CD14-positive monocyte (primary cell): ENCODE measurements around the gene HOXA5. TPM values are rescaled to one million over a fixed set of nuclear protein-coding genes. Genes with fewer than 3 reads are reported as not detected.

Source experiments
- DNase-seq, 3 donors: peaks; one replicate each; pipeline ENCODE4 v3.0.0-alpha.2; 2011 to 2022
- H2AFZ ChIP-seq: 2 replicates; pipeline ENCODE4 v1.6.0; 2012; ENCODE audit warnings: mild to moderate bottlenecking, low read depth, low read length, inconsistent platforms; ENCODE audit not compliant: insufficient read depth, poor library complexity, severe bottlenecking
- H3K27ac ChIP-seq, 2 donors: 1 replicate in 1 of 2; 2 replicates in 1 of 2; pipeline ENCODE4 v1.5.1; 2012 to 2013; ENCODE audit warnings: low read length in 2 of 2, control low read depth in 1 of 2, inconsistent platforms in 1 of 2, low read depth in 1 of 2, mild to moderate bottlenecking in 1 of 2
- H3K27me3 ChIP-seq, 2 donors: one replicate each; pipeline versions ENCODE4 v1.6.0 to v1.6.1; 2011 to 2013; ENCODE audit warnings: low read length in 2 of 2; ENCODE audit not compliant: control insufficient read depth in 2 of 2, insufficient read depth in 2 of 2
- H3K36me3 ChIP-seq, 2 donors: replicated peaks in 1 of 2; 1 replicate in 1 of 2; 2 replicates in 1 of 2; pipeline versions ENCODE4 v1.5.1 to v1.6.1; 2012 to 2013; ENCODE audit warnings: low read length in 2 of 2, control low read depth in 1 of 2, inconsistent platforms in 1 of 2, mild to moderate bottlenecking in 1 of 2; ENCODE audit not compliant: insufficient read depth in 2 of 2, control insufficient read depth in 1 of 2
- H3K4me1 ChIP-seq, 2 donors: 1 replicate in 1 of 2; 2 replicates in 1 of 2; pipeline versions ENCODE4 v1.5.1 to v1.6.1; 2012 to 2013; ENCODE audit warnings: low read length in 2 of 2, control low read depth in 1 of 2, inconsistent platforms in 1 of 2, mild to moderate bottlenecking in 1 of 2, moderate library complexity in 1 of 2; ENCODE audit not compliant: insufficient read depth in 2 of 2, control insufficient read depth in 1 of 2
- H3K4me2 ChIP-seq: replicated peaks from 2 replicates; pipeline ENCODE3; 2012; ENCODE audit warnings: low read length, moderate library complexity, mild to moderate bottlenecking; ENCODE audit not compliant: poor library complexity, severe bottlenecking; ENCODE audit errors: extremely low read depth
- H3K4me3 ChIP-seq, 3 experiments: fragments of 200-600 bp in 1 of 3; sonication (generic) in 1 of 3; replicated peaks in 1 of 3; 1 replicate in 2 of 3; 2 replicates in 1 of 3; pipeline ENCODE4 v1.5.1; 2011 to 2013; ENCODE audit warnings: low read length in 3 of 3, mild to moderate bottlenecking in 3 of 3, control low read depth in 2 of 3, low read depth in 2 of 3, inconsistent platforms in 1 of 3, moderate library complexity in 1 of 3
- H3K79me2 ChIP-seq: 2 replicates; pipeline ENCODE4 v1.6.0; 2012; ENCODE audit warnings: mild to moderate bottlenecking, control low read depth, inconsistent platforms, low read length, moderate library complexity; ENCODE audit not compliant: insufficient read depth
- H3K9ac ChIP-seq: 2 replicates; pipeline ENCODE4 v1.6.0; 2017; ENCODE audit warnings: low read length, mild to moderate bottlenecking; ENCODE audit not compliant: insufficient read depth, poor library complexity, severe bottlenecking
- H3K9me3 ChIP-seq, 2 donors: replicated peaks in 1 of 2; 1 replicate in 1 of 2; 2 replicates in 1 of 2; pipeline versions ENCODE4 v1.5.1 to v1.6.1; 2012 to 2013; ENCODE audit warnings: low read length in 2 of 2, control low read depth in 1 of 2; ENCODE audit not compliant: control insufficient read depth in 1 of 2, insufficient read depth in 1 of 2
- H4K20me1 ChIP-seq: 2 replicates; pipeline ENCODE4 v1.6.0; 2012; ENCODE audit warnings: mild to moderate bottlenecking, low read length, control low read depth, moderate library complexity; ENCODE audit not compliant: insufficient read depth
- H3K27ac Mint-ChIP-seq, 7 donors: one replicate each; pipeline ENCODE4 v1.8.0; 2020; ENCODE audit warnings: mild to moderate bottlenecking in 7 of 7, mixed read lengths in 7 of 7, moderate library complexity in 6 of 7, inconsistent platforms in 2 of 7
- H3K27me3 Mint-ChIP-seq, 3 donors: one replicate each; pipeline ENCODE4 v1.8.0; 2021 to 2022; ENCODE audit warnings: low read depth in 3 of 3, mild to moderate bottlenecking in 3 of 3, mixed read lengths in 3 of 3, moderate library complexity in 3 of 3, inconsistent platforms in 1 of 3
- H3K36me3 Mint-ChIP-seq, 2 donors: one replicate each; pipeline ENCODE4 v1.8.0; 2020; ENCODE audit warnings: mixed read lengths in 2 of 2, inconsistent platforms in 1 of 2, mild to moderate bottlenecking in 1 of 2
- H3K4me1 Mint-ChIP-seq: one replicate; pipeline ENCODE4 v1.8.0; 2020; ENCODE audit warnings: mild to moderate bottlenecking, mixed read lengths
- H3K4me3 Mint-ChIP-seq, 2 donors: one replicate each; pipeline ENCODE4 v1.8.0; 2020; ENCODE audit warnings: mild to moderate bottlenecking in 2 of 2, mixed read lengths in 2 of 2, moderate library complexity in 1 of 2
- H3K9me3 Mint-ChIP-seq, 7 donors: one replicate each; pipeline ENCODE4 v1.8.0; 2020 to 2022; ENCODE audit warnings: mixed read lengths in 7 of 7, mild to moderate bottlenecking in 6 of 7, moderate library complexity in 6 of 7, inconsistent platforms in 2 of 7
- CTCF ChIP-seq: fragments of 200-600 bp; IDR thresholded peaks from one replicate; pipeline ENCODE4 v1.8.0; 2022; ENCODE audit warnings: antibody characterized with exemption, mild to moderate bottlenecking
- WGBS: methylation state at CpG from one replicate; pipeline ENCODE4 v1.1.5; 2013; ENCODE audit warnings: missing lambda C conversion rate; ENCODE audit not compliant: insufficient coverage; 5-methylcytosine and 5-hydroxymethylcytosine counted together
- intact Hi-C, 2 donors: fragments of 100-400 bp; cut with micrococcal nuclease; formaldehyde crosslinking; loops; one replicate each; pipeline versions ENCODE4 v1.15.0 to v1.15.1; 2023
- polyA plus RNA-seq, 3 donors: library from polyadenylated mRNA; depleted of rRNA in 1 of 3; unstranded in 2 of 3; stranded (reverse) in 1 of 3; fragments of 300-500 nt in 2 of 3; fragments of >200 nt in 1 of 3; fragmentation: Illumina TruSeq in 2 of 3; gene quantifications; 1 replicate in 2 of 3; 2 replicates in 1 of 3; pipeline ENCODE4 v1.2.3, GENCODE V29; 2012 to 2021

HOXA5 gene
- polyA plus RNA-seq, 3 donors: 0.85 to 3.0 (median 1.8) TPM

GRCh38 chr7:27134392-27134791, 9.1 kb downstream of the HOXA5 start:
- peak in 2 of 3 donors; percentile 54 to 86 for DNase-seq
- no peaks in the 10 kb centered on the region for H4K20me1 ChIP-seq
- Mint-ChIP-seq H3K27ac (no peak overlapping the region), H3K4me1 (peaks cover 41% of the 10 kb centered on the region), H3K4me3 (peak overlapping the region in 1 of 2 donors; percentile 22), H3K9me3 (peaks cover 0 to 9% (median 1%) of the 10 kb centered on the region in 7 donors), H3K27me3 (peaks cover 6 to 24% (median 10%) of the 10 kb centered on the region in 3 donors), H3K36me3 (peaks cover 0 to 2% of the 10 kb centered on the region in 2 donors)
- H3K4me3 ChIP-seq: no peak overlapping the region
- no peak overlapping the region for H3K9ac ChIP-seq
- WGBS: 0% methylated on average over 2 of the region's 2 CpGs
- H3K4me2 ChIP-seq: no peak overlapping the region
- no peak overlapping the region for H2AFZ ChIP-seq
- TF ChIP-seq CTCF: no peak
- H3K79me2 ChIP-seq: no peaks in the 10 kb centered on the region
- no peaks in the 10 kb centered on the region for H3K36me3 ChIP-seq
- intact Hi-C loops: loop anchor here in 1 of 2 donors (2.0 kb wide), 1 partner anchor 38 kb away; no protein-coding TSS in a partner anchor
- peaks cover 16 to 36% of the 10 kb centered on the region in 2 donors for H3K4me1 ChIP-seq
- peaks cover 12 to 25% of the 10 kb centered on the region in 2 donors for H3K27me3 ChIP-seq
- no peaks in the 10 kb centered on the region for H3K9me3 ChIP-seq
- H3K27ac ChIP-seq: no peak overlapping the region

GRCh38 chr7:27133409-27134231, 9.9 kb downstream of the HOXA5 start:
- H3K27ac ChIP-seq: no peak overlapping the region
- Mint-ChIP-seq H3K4me3 (no peak overlapping the region), H3K4me1 (peaks cover 41% of the 10 kb centered on the region)

More at GRCh38 chr7:27133409-27134231, 9.9 kb downstream of the HOXA5 start:
- Histone ChIP-seq H3K9me3 (no peaks in the 10 kb centered on the region), H3K36me3 (no peaks in the 10 kb centered on the region), H3K4me2 (no peak overlapping the region), H4K20me1 (no peaks in the 10 kb centered on the region), H3K79me2 (no peaks in the 10 kb centered on the region), H3K4me3 (no peak overlapping the region), H3K27me3 (peaks cover 12 to 25% of the 10 kb centered on the region in 2 donors), H3K9ac (no peak overlapping the region), H3K4me1 (peaks cover 16 to 36% of the 10 kb centered on the region in 2 donors), H2AFZ (no peak overlapping the region)
- DNase-seq: no peak
- H3K36me3 Mint-ChIP-seq: peaks cover 0 to 4% of the 10 kb centered on the region in 2 donors
- intact Hi-C loops: loop anchor here in 1 of 2 donors (2.0 kb wide), 1 partner anchor 37 kb away; no protein-coding TSS in a partner anchor
- no peak overlapping the region for H3K27ac Mint-ChIP-seq
- H3K9me3 Mint-ChIP-seq: peaks cover 0 to 9% (median 0%) of the 10 kb centered on the region in 7 donors
- 100% methylated on average over 5 of the region's 18 CpGs for WGBS
- H3K27me3 Mint-ChIP-seq: peaks cover 8 to 28% (median 10%) of the 10 kb centered on the region in 3 donors
- TF ChIP-seq CTCF: no peak
